HUES48 (cell line): Measurements from ENCODE around the gene ARHGAP23.
"Not testable (repeated sequence)": the region's sequence is repeated elsewhere in the genome, so short reads cannot be mapped to it uniquely, and the experiment has no call there.

Experiments used
- H3K27ac ChIP-seq: one replicate; pipeline ENCODE4 v1.7.0; 2013; ENCODE audit warnings: low read depth, low read length, inconsistent platforms
- H3K27me3 ChIP-seq: 2 replicates; pipeline ENCODE4 v1.6.1; 2013; ENCODE audit warnings: mild to moderate bottlenecking, low read length; ENCODE audit not compliant: control insufficient read depth, insufficient read depth
- H3K36me3 ChIP-seq: 2 replicates; pipeline ENCODE4 v1.6.1; 2013; ENCODE audit warnings: low read length; ENCODE audit not compliant: control insufficient read depth, insufficient read depth
- H3K4me1 ChIP-seq: 2 replicates; pipeline ENCODE4 v1.6.1; 2013; ENCODE audit warnings: mild to moderate bottlenecking, low read length; ENCODE audit not compliant: control insufficient read depth, insufficient read depth
- H3K4me3 ChIP-seq: 2 replicates; pipeline ENCODE4 v1.5.1; 2013; ENCODE audit warnings: mild to moderate bottlenecking, low read depth, low read length
- H3K9ac ChIP-seq: 2 replicates; pipeline ENCODE4 v1.6.1; 2013; ENCODE audit warnings: mild to moderate bottlenecking, low read depth, low read length, moderate library complexity
- H3K9me3 ChIP-seq: 2 replicates; pipeline ENCODE4 v1.6.1; 2013; ENCODE audit warnings: low read length; ENCODE audit not compliant: control insufficient read depth, insufficient read depth

ARHGAP23 gene

DNA sequence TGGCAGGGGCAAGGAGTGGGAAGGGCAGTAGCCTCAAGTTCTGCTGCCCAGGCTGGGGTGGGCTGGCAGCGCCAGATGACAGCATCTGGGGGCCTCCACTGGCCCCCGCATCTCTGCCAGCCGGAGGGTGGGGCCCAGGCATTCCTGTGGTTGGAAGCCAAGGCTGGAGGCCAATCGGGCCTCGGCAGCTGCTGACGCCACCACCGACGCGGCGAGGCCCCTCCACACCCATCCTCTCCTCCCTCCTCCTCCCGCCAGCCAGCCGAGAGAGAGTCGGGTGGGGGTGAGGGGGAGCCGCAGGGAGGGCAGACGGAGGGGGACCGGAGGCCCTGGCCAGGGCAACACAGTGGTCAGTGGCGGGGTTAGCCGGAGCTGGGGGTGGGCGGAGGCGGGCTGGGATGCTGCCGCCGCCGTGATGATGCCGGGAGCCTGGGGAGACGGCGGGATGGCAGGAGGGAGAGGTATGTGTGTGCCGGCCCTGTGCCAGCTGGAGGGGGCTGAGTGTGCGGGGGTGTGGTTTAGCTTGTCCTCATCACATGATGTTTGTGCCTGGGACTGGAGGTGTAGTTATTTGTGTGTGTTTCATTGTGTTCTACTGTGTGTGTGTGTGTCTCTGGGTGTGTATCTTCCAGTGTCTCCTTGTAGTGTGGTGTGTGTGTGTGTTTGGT is 36.6 kb downstream of the ARHGAP23 start:
- no peaks in the 10 kb centered on the region for H3K27me3 ChIP-seq
- H3K4me1 ChIP-seq: no peaks in the 10 kb centered on the region
- peaks cover 72% of the 10 kb centered on the region for H3K36me3 ChIP-seq
- H3K4me3 ChIP-seq: no peak overlapping the region
- no peaks in the 10 kb centered on the region for H3K9me3 ChIP-seq
- H3K27ac ChIP-seq: no peak overlapping the region
- no peak overlapping the region for H3K9ac ChIP-seq

GRCh38 chr17:38465391-38466345 is 37.4 kb downstream of the ARHGAP23 start:
- H3K27ac ChIP-seq: no peak overlapping the region
- H3K27me3 ChIP-seq: no peaks in the 10 kb centered on the region

GRCh38 chr17:38466346-38467315 is 38.4 kb downstream of the ARHGAP23 start:
- Histone ChIP-seq H3K9ac (no peak overlapping the region), H3K27me3 (no peaks in the 10 kb centered on the region), H3K4me1 (no peaks in the 10 kb centered on the region), H3K36me3 (peaks cover 68% of the 10 kb centered on the region), H3K27ac (no peak overlapping the region), H3K4me3 (no peak overlapping the region), H3K9me3 (no peaks in the 10 kb centered on the region)

More at GRCh38 chr17:38465391-38466345, 37.4 kb downstream of the ARHGAP23 start:
- Histone ChIP-seq H3K4me3 (no peak overlapping the region), H3K9me3 (no peaks in the 10 kb centered on the region), H3K36me3 (peaks cover 71% of the 10 kb centered on the region), H3K4me1 (no peaks in the 10 kb centered on the region), H3K9ac (no peak overlapping the region)

DNA sequence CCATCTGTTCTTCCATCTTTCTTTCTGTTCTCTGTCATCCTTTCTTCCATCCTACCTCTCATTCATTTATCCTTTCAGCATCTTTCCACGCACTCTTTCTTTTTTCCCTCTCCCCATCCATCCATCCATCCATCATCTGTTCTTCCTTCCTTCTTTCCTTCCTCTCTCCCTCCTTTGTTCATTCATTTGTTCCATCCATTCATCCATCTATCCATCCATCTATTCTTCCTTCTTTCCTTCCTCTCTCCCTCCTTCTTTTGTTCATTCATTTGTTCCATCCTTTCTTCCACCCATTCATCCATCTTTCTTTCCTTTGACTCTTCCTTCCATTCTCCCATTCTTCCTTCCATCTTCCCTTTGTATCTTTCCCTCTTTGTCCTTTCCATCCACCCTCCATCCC is 39.2 kb downstream of the ARHGAP23 start:
- Histone ChIP-seq H3K27me3 (no peaks in the 10 kb centered on the region), H3K27ac (no peak overlapping the region), H3K4me1 (no peaks in the 10 kb centered on the region), H3K36me3 (peaks cover 69% of the 10 kb centered on the region), H3K9ac (no peak overlapping the region), H3K9me3 (no peaks in the 10 kb centered on the region), H3K4me3 (no peak overlapping the region)

DNA sequence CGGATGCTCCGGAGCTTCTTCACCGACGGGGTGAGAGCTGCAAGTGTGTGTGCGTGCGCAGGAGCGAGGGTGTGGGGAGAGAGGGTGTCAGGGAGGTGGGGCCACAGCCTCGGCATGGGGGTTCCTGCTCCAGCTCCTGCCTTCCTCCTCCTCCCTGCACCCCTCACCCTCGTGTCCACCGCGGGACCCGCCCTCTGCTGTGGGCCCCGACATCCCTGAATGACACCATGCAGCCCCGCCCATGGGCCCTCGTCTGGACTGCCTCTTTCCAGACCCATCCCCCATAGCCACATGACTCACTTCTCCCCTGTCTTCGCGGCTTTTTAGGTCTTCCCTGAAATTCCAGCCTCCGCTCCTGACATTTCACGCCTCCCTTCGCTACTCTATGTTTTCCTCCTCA is 41.6 kb downstream of the ARHGAP23 start:
- peaks cover 60% of the 10 kb centered on the region for H3K36me3 ChIP-seq
- no peaks in the 10 kb centered on the region for H3K27me3 ChIP-seq
- H3K9me3 ChIP-seq: no peaks in the 10 kb centered on the region
- no peaks in the 10 kb centered on the region for H3K4me1 ChIP-seq
- H3K9ac ChIP-seq: no peak overlapping the region
- no peak overlapping the region for H3K4me3 ChIP-seq
- no peak overlapping the region for H3K27ac ChIP-seq

GRCh38 chr17:38471253-38471652 is 43.0 kb downstream of the ARHGAP23 start:
- H3K4me3 ChIP-seq: not testable (repeated sequence)
- H3K36me3 ChIP-seq: peaks cover 53% of the 10 kb centered on the region

GRCh38 chr17:38474666-38475065 is 46.4 kb downstream of the ARHGAP23 start:
- not testable (repeated sequence) for H3K9me3 ChIP-seq, H3K27me3 ChIP-seq
- peaks cover 26% of the 10 kb centered on the region for H3K36me3 ChIP-seq

More at GRCh38 chr17:38471253-38471652, 43.0 kb downstream of the ARHGAP23 start:
- not testable (repeated sequence) for H3K9me3 ChIP-seq, H3K27me3 ChIP-seq, H3K27ac ChIP-seq, H3K9ac ChIP-seq, H3K4me1 ChIP-seq

GRCh38 chr17:38476549-38476948 is 48.3 kb downstream of the ARHGAP23 start:
- H3K36me3 ChIP-seq: peaks cover 16% of the 10 kb centered on the region
- no peak overlapping the region for H3K9ac ChIP-seq
- no peaks in the 10 kb centered on the region for H3K4me1 ChIP-seq
- H3K27me3 ChIP-seq: no peaks in the 10 kb centered on the region
- H3K4me3 ChIP-seq: no peak overlapping the region
- no peaks in the 10 kb centered on the region for H3K9me3 ChIP-seq
- H3K27ac ChIP-seq: no peak overlapping the region

More at GRCh38 chr17:38474666-38475065, 46.4 kb downstream of the ARHGAP23 start:
- H3K4me3 ChIP-seq, H3K4me1 ChIP-seq, H3K27ac ChIP-seq, H3K9ac ChIP-seq: not testable (repeated sequence)

DNA sequence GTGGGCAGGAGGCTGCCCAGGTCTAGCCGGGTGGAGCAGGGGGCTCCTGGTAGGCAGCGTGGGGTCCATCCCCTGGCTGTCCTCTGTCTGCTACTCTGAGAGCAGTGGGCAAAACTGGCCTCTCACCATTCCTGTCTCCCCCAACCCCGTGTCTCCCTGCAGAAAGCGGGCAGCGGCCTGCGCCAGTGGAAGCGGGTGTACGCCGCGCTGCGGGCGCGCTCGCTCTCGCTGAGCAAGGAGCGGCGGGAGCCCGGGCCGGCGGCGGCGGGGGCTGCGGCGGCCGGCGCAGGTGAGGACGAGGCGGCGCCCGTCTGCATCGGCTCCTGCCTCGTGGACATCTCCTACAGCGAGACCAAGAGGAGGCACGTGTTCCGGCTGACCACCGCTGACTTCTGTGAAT is 49.2 kb downstream of the ARHGAP23 start:
- H3K4me1 ChIP-seq, H3K9ac ChIP-seq, H3K9me3 ChIP-seq, H3K4me3 ChIP-seq, H3K27me3 ChIP-seq, H3K27ac ChIP-seq: not testable (repeated sequence)
- H3K36me3 ChIP-seq: peaks cover 18% of the 10 kb centered on the region

DNA sequence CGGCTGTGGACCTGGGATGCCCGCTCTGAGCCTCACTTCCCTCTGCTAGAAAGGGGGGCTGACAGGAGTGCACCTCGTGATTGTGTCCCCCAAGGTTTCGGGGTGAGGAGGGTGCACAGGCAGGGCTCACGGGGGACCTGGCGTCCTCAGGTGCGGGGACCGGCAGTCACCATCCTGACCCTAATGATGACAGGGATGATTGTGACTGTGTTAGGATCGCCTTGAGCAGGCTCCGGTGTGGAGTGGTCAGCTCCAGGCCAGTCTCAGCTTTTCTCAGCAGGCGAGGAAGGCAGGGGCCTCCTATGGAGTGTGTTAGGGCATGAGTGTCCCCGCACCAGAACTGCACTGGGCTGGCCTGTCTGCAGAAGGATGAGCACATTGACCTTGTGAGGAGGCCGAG is 49.7 kb downstream of the ARHGAP23 start:
- peaks cover 23% of the 10 kb centered on the region for H3K36me3 ChIP-seq
- not testable (repeated sequence) for H3K27ac ChIP-seq, H3K27me3 ChIP-seq, H3K9me3 ChIP-seq, H3K4me1 ChIP-seq, H3K4me3 ChIP-seq, H3K9ac ChIP-seq
